SKM-1 treated with dmso at 0.1 percent for 144 hours (cell line): Measurements from ENCODE around the gene OR4F17.
"Not testable (repeated sequence)": the region's sequence is repeated elsewhere in the genome, so short reads cannot be mapped to it uniquely, and the experiment has no call there.

Experiments used
- DNase-seq: peaks from one replicate; lab custom pipeline; 2025; ENCODE audit not compliant: unreplicated experiment; lab: John Stamatoyannopoulos, UW

Gene OR4F17, protein sequence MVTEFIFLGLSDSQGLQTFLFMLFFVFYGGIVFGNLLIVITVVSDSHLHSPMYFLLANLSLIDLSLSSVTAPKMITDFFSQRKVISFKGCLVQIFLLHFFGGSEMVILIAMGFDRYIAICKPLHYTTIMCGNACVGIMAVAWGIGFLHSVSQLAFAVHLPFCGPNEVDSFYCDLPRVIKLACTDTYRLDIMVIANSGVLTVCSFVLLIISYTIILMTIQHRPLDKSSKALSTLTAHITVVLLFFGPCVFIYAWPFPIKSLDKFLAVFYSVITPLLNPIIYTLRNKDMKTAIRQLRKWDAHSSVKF

DNA sequence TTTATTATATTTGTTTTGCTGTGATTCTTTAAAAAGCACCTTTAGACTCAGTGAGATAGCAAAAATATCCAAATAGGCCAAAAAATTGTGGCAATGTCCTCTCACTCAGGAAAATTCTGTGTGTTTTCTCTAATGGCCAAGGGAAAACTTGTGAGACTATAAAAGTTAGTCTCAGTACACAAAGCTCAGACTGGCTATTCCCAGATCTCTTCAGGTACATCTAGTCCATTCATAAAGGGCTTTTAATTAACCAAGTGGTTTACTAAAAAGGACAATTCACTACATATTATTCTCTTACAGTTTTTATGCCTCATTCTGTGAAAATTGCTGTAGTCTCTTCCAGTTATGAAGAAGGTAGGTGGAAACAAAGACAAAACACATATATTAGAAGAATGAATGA is at the start of gene OR4F17:
Gene OR4F17 (plus strand): TSS at position 301 of the 400 bp plus-strand sequence. CDS start 3,575 bp downstream, outside the sequence.
- DNase-seq = not testable (repeated sequence)

DNA sequence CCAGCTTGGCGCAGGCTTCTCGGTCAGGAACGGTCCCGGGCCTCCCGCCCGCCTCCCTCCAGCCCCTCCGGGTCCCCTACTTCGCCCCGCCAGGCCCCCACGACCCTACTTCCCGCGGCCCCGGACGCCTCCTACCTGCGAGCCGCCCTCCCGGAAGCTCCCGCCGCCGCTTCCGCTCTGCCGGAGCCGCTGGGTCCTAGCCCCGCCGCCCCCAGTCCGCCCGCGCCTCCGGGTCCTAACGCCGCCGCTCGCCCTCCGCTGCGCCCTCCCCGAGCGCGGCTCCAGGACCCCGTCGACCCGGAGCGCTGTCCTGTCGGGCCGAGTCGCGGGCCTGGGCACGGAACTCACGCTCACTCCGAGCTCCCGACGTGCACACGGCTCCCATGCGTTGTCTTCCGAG is 36.1 kb upstream of the OR4F17 start:
- DNase-seq = not testable (repeated sequence)

DNA sequence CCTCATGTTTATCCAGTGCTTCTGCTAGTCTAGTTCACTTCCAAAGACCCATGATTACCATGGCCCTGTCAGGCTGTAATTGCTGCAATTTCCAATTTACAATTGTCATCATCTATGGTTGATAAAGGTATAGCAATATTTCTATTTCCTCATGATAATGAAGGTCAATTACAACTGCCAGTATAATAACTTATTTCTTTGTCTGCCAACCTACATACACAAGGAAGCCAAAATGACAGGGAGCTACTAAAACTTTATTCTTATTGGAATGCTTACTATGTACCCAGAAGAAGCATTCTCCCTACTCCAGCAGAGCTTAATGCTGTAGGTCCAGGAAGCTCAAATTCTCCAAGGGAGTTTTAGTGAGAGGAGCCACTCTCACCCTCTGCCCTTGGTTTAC is 24.0 kb upstream of the OR4F17 start:
- DNase-seq = not testable (repeated sequence)

DNA sequence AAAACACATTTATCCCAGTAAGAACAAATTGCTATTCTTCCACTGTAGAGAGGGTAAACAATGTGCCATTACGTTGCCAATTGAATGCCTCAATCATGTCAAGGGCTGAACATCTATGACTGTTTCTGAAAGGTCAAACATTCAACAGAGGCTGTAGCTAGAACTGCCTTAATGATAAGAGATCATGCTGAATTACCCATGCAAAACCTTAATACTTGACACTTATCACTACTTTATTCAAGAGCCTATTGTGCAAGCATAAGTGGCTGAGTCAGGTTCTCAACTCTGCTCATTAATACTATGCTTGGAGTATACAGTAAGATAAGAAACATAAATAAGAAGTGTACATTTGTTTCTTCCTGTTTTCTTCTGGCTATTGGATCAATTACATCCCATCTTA is 23.3 kb upstream of the OR4F17 start:
- DNase-seq = not testable (repeated sequence)

DNA sequence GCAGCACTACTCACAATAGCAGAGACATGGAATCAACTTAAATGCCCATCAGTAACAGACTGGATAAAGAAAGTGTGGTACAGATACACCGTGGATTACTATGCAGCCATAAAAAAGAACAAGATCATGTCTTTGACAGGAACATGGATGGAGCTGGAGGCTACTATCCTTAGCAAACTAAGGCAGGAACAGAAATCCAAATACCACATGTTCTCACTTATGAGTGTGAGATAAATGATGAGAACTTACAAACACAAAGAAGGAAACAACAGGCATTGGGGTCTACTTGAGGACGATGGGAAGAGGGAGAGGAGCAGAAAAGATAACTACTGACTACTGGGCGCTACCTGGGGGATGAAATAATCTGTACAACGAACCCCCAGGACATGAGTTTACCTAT is 16.2 kb upstream of the OR4F17 start:
- not testable (repeated sequence) for DNase-seq

DNA sequence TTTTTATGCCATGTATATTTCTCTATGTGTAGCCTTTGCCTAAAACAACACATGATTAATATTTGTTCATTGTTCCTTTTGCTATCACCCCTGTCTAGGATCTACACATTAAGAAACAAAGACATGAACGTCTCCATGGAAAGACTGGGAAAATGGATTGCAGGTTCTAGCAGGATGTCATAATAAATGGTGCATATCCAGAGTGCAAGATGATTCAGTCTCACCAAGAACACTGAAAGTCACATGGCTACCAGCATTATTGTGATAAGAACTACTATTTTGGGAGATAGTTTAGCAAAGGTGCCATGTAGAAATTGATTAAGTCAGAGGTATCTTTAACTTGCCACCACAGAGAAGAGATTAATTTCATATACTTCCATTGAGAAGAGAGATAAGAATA is 12.1 kb upstream of the OR4F17 start:
- DNase-seq = not testable (repeated sequence)

- DNase-seq = not testable (repeated sequence)
Observed at GRCh38 chr19:97647-98046, 9.3 kb upstream of the OR4F17 start.

DNA sequence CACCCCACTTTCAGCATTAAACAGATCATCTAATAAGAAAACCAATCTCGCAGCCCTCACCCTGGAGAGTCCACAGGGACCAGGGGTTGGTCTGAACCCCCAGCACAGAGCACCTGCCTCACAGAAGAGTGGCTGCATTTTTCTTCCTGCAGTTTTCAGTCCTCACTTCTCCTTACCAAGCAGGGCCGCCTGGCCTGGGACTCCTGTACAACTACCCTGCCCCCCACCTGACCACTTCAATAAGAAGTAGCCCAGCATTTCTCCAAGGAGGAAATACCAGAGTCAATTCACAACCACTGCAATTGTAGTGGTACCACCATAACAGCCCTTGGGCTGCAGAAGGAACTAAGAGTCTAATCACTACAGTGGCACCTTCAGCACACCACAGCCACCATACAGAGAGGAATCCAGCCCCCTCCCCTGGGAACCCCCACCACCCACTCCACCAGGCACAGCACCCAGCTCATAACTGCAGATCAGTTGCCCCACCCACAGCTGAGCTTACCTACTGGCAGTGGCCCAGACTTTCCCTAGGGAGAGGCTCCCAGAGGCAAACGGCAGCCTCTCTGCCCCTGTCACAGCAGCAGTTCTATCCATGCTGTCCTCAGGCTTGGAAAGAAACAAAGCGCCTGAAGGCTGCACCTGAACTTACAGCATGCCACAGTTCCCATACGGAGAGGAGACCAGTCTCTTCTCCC is 13.7 kb downstream of the OR4F17 start:
- not testable (repeated sequence) for DNase-seq
